ENCODE data around the gene GFI1B. TPM values are rescaled to one million over a fixed set of nuclear protein-coding genes. Genes with fewer than 3 reads are reported as not detected.

GFI1B gene
- total RNA-seq, 2 experiments from 2014 or later, result not detected

- ChIA-PET CTCF (interaction anchor here (2.4 kb wide), 1 partner anchor 8 kb away, joined by 14 read pairs; no protein-coding TSS in a partner anchor), POLR2A (no interaction called here)
- Mint-ChIP-seq H3K4me1 (no peaks in the 10 kb centered on the region), H3K4me3 (no peak overlapping the region), H3K9me3 (no peaks in the 10 kb centered on the region), H3K27me3 (peaks cover 28% of the 10 kb centered on the region), H3K27ac (no peak overlapping the region), H3K36me3 (ENCODE audit: low read depth) (no peaks in the 10 kb centered on the region)
- no peak for DNase-seq
Measured at GRCh38 chr9:133014696-133015095, 36.2 kb downstream of the GFI1B start.

GRCh38 chr9:133023117-133023890 lies 44.8 kb downstream of the GFI1B start:
- peak overlapping the region; percentile 49 for H3K27ac Mint-ChIP-seq
- H3K9me3 Mint-ChIP-seq, result no peaks in the 10 kb centered on the region
- H3K27me3 Mint-ChIP-seq, result peaks cover 4% of the 10 kb centered on the region
- H3K4me3 Mint-ChIP-seq, result peak overlapping the region; percentile 44
- H3K4me1 Mint-ChIP-seq, result peaks cover 20% of the 10 kb centered on the region
- no peaks in the 10 kb centered on the region for H3K36me3 Mint-ChIP-seq (ENCODE audit: low read depth)
- CTCF ChIA-PET, result interaction anchor here (0.8 to 4.3 kb wide), 14 partner anchors 8 to 218 kb away, joined by 3 to 54 read pairs (median 4); partner anchors contain the start of gene GTF3C5
- DNase-seq, result peak; percentile 76
- POLR2A ChIA-PET, result interaction anchor here (0.9 to 1.8 kb wide), 5 partner anchors 8 to 125 kb away, joined by 3 to 14 read pairs (median 4); partner anchors contain the start of gene GTF3C5

- H3K27me3 Mint-ChIP-seq, result peaks cover under 1% of the 10 kb centered on the region
- H3K9me3 Mint-ChIP-seq, result no peaks in the 10 kb centered on the region
- CTCF ChIA-PET, result no interaction called here
- peaks cover 10% of the 10 kb centered on the region for H3K36me3 Mint-ChIP-seq (ENCODE audit: low read depth)
- DNase-seq, result no peak
- H3K4me1 Mint-ChIP-seq, result peaks cover 38% of the 10 kb centered on the region
- no peak overlapping the region for H3K4me3 Mint-ChIP-seq
- POLR2A ChIA-PET, result no interaction called here
- H3K27ac Mint-ChIP-seq, result no peak overlapping the region
Measured at GRCh38 chr9:133026426-133026825, 47.9 kb downstream of the GFI1B start.

- peaks cover 44% of the 10 kb centered on the region for H3K4me1 Mint-ChIP-seq
- peaks cover 17% of the 10 kb centered on the region for H3K36me3 Mint-ChIP-seq (ENCODE audit: low read depth)
- peak overlapping the region; percentile 16 for H3K27ac Mint-ChIP-seq
- ChIA-PET CTCF (no interaction called here), POLR2A (interaction anchor here (1.7 kb wide), 1 partner anchor 120 kb away, joined by 5 read pairs; no protein-coding TSS in a partner anchor)
- DNase-seq, result no peak
- no peak overlapping the region for H3K4me3 Mint-ChIP-seq
- no peaks in the 10 kb centered on the region for H3K27me3 Mint-ChIP-seq
- no peaks in the 10 kb centered on the region for H3K9me3 Mint-ChIP-seq
Measured at GRCh38 chr9:133027134-133027533, 48.6 kb downstream of the GFI1B start.

- Mint-ChIP-seq H3K4me3 (peak overlapping the region; percentile 85), H3K27me3 (no peaks in the 10 kb centered on the region), H3K9me3 (no peaks in the 10 kb centered on the region), H3K27ac (no peak overlapping the region), H3K36me3 (ENCODE audit: low read depth) (peaks cover 28% of the 10 kb centered on the region), H3K4me1 (peaks cover 45% of the 10 kb centered on the region)
- DNase-seq, result no peak
- ChIA-PET POLR2A (interaction anchor here (1.7 kb wide), 1 partner anchor 119 kb away, joined by 5 read pairs; no protein-coding TSS in a partner anchor), CTCF (no interaction called here)
Measured at GRCh38 chr9:133028221-133028620, 49.7 kb downstream of the GFI1B start.

GRCh38 chr9:133029994-133030316 lies 51.5 kb downstream of the GFI1B start:
- Mint-ChIP-seq H3K4me1 (peaks cover 46% of the 10 kb centered on the region), H3K9me3 (no peaks in the 10 kb centered on the region), H3K27ac (peak overlapping the region; percentile 90), H3K27me3 (no peaks in the 10 kb centered on the region), H3K4me3 (peak overlapping the region; percentile 85), H3K36me3 (ENCODE audit: low read depth) (peaks cover 30% of the 10 kb centered on the region)
- POLR2A ChIA-PET, result interaction anchor here (0.8 to 3.2 kb wide), 35 partner anchors 8 to 1190 kb away, joined by 3 to 27 read pairs (median 6); partner anchors contain the start of genes DDX31, GTF3C4, MED22 and RPL7A
- CTCF ChIA-PET, result interaction anchor here (0.7 to 3.4 kb wide), 9 partner anchors 7 to 360 kb away, joined by 3 to 54 read pairs (median 8); partner anchors contain the start of genes DDX31 and GTF3C4
- no peak for DNase-seq

GRCh38 chr9:133030317-133031129 lies 52.0 kb downstream of the GFI1B start, which contains the start of gene GTF3C5:
Gene GTF3C5 (plus strand): TSS chr9:133030997. CDS start chr9:133031012, 15 bp downstream.
- peak; percentile 94 for DNase-seq
- Mint-ChIP-seq H3K27me3 (no peaks in the 10 kb centered on the region), H3K9me3 (no peaks in the 10 kb centered on the region), H3K27ac (peak within 1 kb of the TSS; percentile 90), H3K4me3 (peak within 1 kb of the TSS; percentile 85), H3K4me1 (peaks cover 46% of the 10 kb centered on the region), H3K36me3 (ENCODE audit: low read depth) (peaks cover 30% of the 10 kb centered on the region)
- CTCF ChIA-PET, result interaction anchor here (0.7 to 3.4 kb wide), 12 partner anchors 8 to 360 kb away, joined by 3 to 54 read pairs (median 4); partner anchors contain the start of genes DDX31 and GTF3C4
- POLR2A ChIA-PET, result interaction anchor here (0.8 to 3.2 kb wide), 41 partner anchors 8 to 1190 kb away, joined by 3 to 27 read pairs (median 6); partner anchors contain the start of genes DDX31, GTF3C4, MED22 and RPL7A

- Mint-ChIP-seq H3K9me3 (no peaks in the 10 kb centered on the region), H3K27ac (peak overlapping the region; percentile 90), H3K4me1 (peaks cover 46% of the 10 kb centered on the region), H3K4me3 (peak overlapping the region; percentile 85), H3K27me3 (no peaks in the 10 kb centered on the region), H3K36me3 (ENCODE audit: low read depth) (peaks cover 30% of the 10 kb centered on the region)
- CTCF ChIA-PET, result interaction anchor here (0.9 to 3.4 kb wide), 8 partner anchors 8 to 155 kb away, joined by 3 to 54 read pairs (median 10); no protein-coding TSS in a partner anchor
- no peak for DNase-seq
- POLR2A ChIA-PET, result interaction anchor here (0.8 to 3.2 kb wide), 32 partner anchors 9 to 652 kb away, joined by 3 to 27 read pairs (median 8); partner anchors contain the start of genes MED22, RPL7A and TSC1
Measured at GRCh38 chr9:133031130-133031422, 52.6 kb downstream of the GFI1B start.

- ChIA-PET CTCF (interaction anchor here (0.8 to 3.4 kb wide), 8 partner anchors 9 to 155 kb away, joined by 3 to 54 read pairs (median 10); no protein-coding TSS in a partner anchor), POLR2A (interaction anchor here (0.8 to 3.2 kb wide), 31 partner anchors 9 to 651 kb away, joined by 3 to 27 read pairs (median 8); partner anchors contain the start of genes MED22, RPL7A and TSC1)
- Mint-ChIP-seq H3K4me3 (peak overlapping the region; percentile 85), H3K4me1 (peaks cover 46% of the 10 kb centered on the region), H3K27ac (peak overlapping the region; percentile 66), H3K36me3 (ENCODE audit: low read depth) (peaks cover 30% of the 10 kb centered on the region), H3K9me3 (no peaks in the 10 kb centered on the region), H3K27me3 (no peaks in the 10 kb centered on the region)
- DNase-seq, result no peak
Measured at GRCh38 chr9:133031496-133031911, 53.0 kb downstream of the GFI1B start.

- peaks cover 30% of the 10 kb centered on the region for H3K36me3 Mint-ChIP-seq (ENCODE audit: low read depth)
- H3K4me1 Mint-ChIP-seq, result peaks cover 46% of the 10 kb centered on the region
- H3K27me3 Mint-ChIP-seq, result no peaks in the 10 kb centered on the region
- POLR2A ChIA-PET, result interaction anchor here (0.7 to 3.2 kb wide), 6 partner anchors 10 to 135 kb away, joined by 3 to 23 read pairs (median 5); no protein-coding TSS in a partner anchor
- DNase-seq, result no peak
- peak overlapping the region; percentile 85 for H3K4me3 Mint-ChIP-seq
- peak overlapping the region; percentile 66 for H3K27ac Mint-ChIP-seq
- CTCF ChIA-PET, result interaction anchor here (0.8 to 3.4 kb wide), 6 partner anchors 9 to 116 kb away, joined by 3 to 54 read pairs (median 18); no protein-coding TSS in a partner anchor
- no peaks in the 10 kb centered on the region for H3K9me3 Mint-ChIP-seq
Measured at GRCh38 chr9:133032171-133032570, 53.7 kb downstream of the GFI1B start.

GRCh38 chr9:133035669-133036068 lies 57.2 kb downstream of the GFI1B start:
- no peak for DNase-seq
- Mint-ChIP-seq H3K27me3 (no peaks in the 10 kb centered on the region), H3K9me3 (no peaks in the 10 kb centered on the region), H3K27ac (no peak overlapping the region), H3K4me1 (peaks cover 31% of the 10 kb centered on the region), H3K4me3 (no peak overlapping the region), H3K36me3 (ENCODE audit: low read depth) (peaks cover 24% of the 10 kb centered on the region)
- CTCF ChIA-PET, result interaction anchor here (1.0 to 1.6 kb wide), 3 partner anchors 13 to 111 kb away, joined by 3 to 8 read pairs (median 5); no protein-coding TSS in a partner anchor
- POLR2A ChIA-PET, result no interaction called here

- POLR2A ChIA-PET, result no interaction called here
- no peak overlapping the region for H3K27ac Mint-ChIP-seq
- peaks cover 10% of the 10 kb centered on the region for H3K4me1 Mint-ChIP-seq
- no peaks in the 10 kb centered on the region for H3K9me3 Mint-ChIP-seq
- no peak for DNase-seq
- H3K4me3 Mint-ChIP-seq, result no peak overlapping the region
- peaks cover 13% of the 10 kb centered on the region for H3K36me3 Mint-ChIP-seq (ENCODE audit: low read depth)
- CTCF ChIA-PET, result interaction anchor here (0.6 to 1.6 kb wide), 2 partner anchors 106 to 110 kb away, joined by 3 to 5 read pairs; no protein-coding TSS in a partner anchor
- H3K27me3 Mint-ChIP-seq, result no peaks in the 10 kb centered on the region
Measured at GRCh38 chr9:133037775-133038515, 59.5 kb downstream of the GFI1B start.
